ENCODE data around the gene ASRGL1.

The ASRGL1 gene

GRCh38 chr11:62393061-62393611 lies 55.9 kb downstream of the ASRGL1 start:
- peak in 1 of 5 experiments; percentile 35 for DNase-seq

GRCh38 chr11:62393735-62394134 lies 56.5 kb downstream of the ASRGL1 start:
- DNase-seq, result no peak

- peak in 2 of 5 experiments; percentile 30 to 80 for DNase-seq
Observed at GRCh38 chr11:62394825-62395538, 57.7 kb downstream of the ASRGL1 start.

GRCh38 chr11:62395885-62396551 lies 58.8 kb downstream of the ASRGL1 start:
- DNase-seq, result no peak

GRCh38 chr11:62398011-62398994 lies 61.1 kb downstream of the ASRGL1 start:
- DNase-seq, result no peak

GRCh38 chr11:62399172-62399877 lies 62.1 kb downstream of the ASRGL1 start:
- DNase-seq, result no peak

- DNase-seq, result no peak
Observed at GRCh38 chr11:62399878-62400266, 62.6 kb downstream of the ASRGL1 start.

GRCh38 chr11:62400281-62400680 lies 63.0 kb downstream of the ASRGL1 start:
- DNase-seq, result no peak

GRCh38 chr11:62400760-62401159 lies 63.5 kb downstream of the ASRGL1 start:
- no peak for DNase-seq

- DNase-seq, result no peak
Observed at GRCh38 chr11:62401356-62401755, 64.1 kb downstream of the ASRGL1 start.

GRCh38 chr11:62401811-62402210 lies 64.6 kb downstream of the ASRGL1 start:
- DNase-seq, result no peak

GRCh38 chr11:62402226-62402959 lies 65.1 kb downstream of the ASRGL1 start:
- peak in 4 of 5 experiments; percentile 31 to 77 (median 34) for DNase-seq

GRCh38 chr11:62402960-62403730 lies 65.9 kb downstream of the ASRGL1 start:
- no peak for DNase-seq

- DNase-seq, result no peak
Observed at GRCh38 chr11:62404435-62404834, 67.2 kb downstream of the ASRGL1 start.

- no peak for DNase-seq
Observed at GRCh38 chr11:62404901-62405300, 67.7 kb downstream of the ASRGL1 start.

GRCh38 chr11:62406034-62406433 lies 68.8 kb downstream of the ASRGL1 start:
- DNase-seq, result no peak

GRCh38 chr11:62409831-62410230 lies 72.6 kb downstream of the ASRGL1 start:
- DNase-seq, result no peak

GRCh38 chr11:62410972-62411371 lies 73.7 kb downstream of the ASRGL1 start:
- DNase-seq, result no peak

- DNase-seq, result no peak
Observed at GRCh38 chr11:62411524-62411923, 74.3 kb downstream of the ASRGL1 start.

GRCh38 chr11:62413060-62413696 lies 75.9 kb downstream of the ASRGL1 start:
- DNase-seq, result no peak

Data from T-helper 2 cell (primary cell).